SKM-1 treated with dmso at 0.1 percent for 144 hours (cell line): ENCODE results near the gene KCNH1.

Experiments
- DNase-seq: peaks from one replicate; lab custom pipeline; 2025; ENCODE audit not compliant: unreplicated experiment; lab: John Stamatoyannopoulos, UW

KCNH1 gene, protein sequence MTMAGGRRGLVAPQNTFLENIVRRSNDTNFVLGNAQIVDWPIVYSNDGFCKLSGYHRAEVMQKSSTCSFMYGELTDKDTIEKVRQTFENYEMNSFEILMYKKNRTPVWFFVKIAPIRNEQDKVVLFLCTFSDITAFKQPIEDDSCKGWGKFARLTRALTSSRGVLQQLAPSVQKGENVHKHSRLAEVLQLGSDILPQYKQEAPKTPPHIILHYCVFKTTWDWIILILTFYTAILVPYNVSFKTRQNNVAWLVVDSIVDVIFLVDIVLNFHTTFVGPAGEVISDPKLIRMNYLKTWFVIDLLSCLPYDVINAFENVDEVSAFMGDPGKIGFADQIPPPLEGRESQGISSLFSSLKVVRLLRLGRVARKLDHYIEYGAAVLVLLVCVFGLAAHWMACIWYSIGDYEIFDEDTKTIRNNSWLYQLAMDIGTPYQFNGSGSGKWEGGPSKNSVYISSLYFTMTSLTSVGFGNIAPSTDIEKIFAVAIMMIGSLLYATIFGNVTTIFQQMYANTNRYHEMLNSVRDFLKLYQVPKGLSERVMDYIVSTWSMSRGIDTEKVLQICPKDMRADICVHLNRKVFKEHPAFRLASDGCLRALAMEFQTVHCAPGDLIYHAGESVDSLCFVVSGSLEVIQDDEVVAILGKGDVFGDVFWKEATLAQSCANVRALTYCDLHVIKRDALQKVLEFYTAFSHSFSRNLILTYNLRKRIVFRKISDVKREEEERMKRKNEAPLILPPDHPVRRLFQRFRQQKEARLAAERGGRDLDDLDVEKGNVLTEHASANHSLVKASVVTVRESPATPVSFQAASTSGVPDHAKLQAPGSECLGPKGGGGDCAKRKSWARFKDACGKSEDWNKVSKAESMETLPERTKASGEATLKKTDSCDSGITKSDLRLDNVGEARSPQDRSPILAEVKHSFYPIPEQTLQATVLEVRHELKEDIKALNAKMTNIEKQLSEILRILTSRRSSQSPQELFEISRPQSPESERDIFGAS

DNA sequence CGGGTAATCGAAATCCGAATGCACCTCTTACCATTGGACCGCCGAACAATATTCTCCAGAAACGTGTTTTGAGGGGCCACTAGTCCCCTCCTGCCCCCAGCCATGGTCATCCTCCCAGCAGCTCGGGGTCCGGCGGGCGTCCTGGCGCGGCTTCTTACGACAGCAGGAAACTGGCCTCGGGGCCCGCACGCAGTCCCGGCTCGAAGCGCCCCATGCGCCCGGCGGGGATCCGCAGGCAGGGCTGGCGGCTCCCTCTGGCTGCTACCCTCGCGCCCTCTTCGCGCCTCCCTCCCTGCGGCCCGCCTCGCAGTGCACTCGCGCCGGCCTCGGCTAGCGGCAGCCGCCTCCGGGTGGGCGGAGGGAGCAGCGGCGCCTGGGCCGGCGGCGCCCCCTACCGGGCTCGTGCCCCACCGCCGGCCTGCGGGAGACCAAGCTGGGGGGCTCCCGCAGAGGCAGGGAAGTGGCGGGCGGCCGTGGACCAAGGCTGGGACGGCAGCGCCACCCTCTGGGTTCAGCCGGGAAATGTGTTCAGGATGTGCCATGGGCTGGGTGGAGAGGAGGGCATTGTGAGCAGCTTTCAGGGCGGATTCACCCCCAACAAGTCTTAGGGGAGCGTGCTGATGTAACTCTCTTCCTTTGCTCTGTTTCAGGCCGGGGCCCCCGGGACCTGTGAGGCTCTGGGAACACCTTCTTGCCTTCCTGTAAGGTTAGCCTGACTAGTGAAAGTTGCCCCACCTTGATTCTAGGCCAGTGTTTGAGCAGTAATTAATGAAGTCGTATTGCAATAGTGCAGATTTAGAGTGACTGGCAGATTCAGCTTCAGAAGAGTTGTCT, at the start of gene KCNH1:
Gene KCNH1, minus strand, starts transcription at position 313 of the 834 bp plus-strand sequence. Its CDS starts 203 bp downstream, at position 110.
- DNase-seq, result peak; percentile 91

DNA sequence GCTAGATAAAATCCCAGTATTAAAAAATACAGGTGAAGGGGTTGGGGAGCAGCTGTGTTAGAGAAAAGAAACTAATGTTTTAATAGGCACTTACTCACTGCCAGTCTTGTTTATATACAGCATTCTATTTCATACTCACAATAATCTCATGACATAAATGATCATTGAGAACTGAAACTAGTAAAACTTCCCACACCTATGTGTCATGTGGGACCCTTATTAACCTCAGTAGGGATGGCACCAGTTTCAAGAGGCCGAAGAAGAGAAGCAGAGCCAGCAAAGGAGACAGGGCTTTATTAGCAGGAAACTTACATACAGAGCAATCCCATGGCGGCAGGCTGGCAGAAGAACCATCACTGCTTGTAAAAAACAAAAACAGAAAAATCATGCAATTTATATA, 48.8 kb upstream of the KCNH1 start:
- no peak for DNase-seq

DNA sequence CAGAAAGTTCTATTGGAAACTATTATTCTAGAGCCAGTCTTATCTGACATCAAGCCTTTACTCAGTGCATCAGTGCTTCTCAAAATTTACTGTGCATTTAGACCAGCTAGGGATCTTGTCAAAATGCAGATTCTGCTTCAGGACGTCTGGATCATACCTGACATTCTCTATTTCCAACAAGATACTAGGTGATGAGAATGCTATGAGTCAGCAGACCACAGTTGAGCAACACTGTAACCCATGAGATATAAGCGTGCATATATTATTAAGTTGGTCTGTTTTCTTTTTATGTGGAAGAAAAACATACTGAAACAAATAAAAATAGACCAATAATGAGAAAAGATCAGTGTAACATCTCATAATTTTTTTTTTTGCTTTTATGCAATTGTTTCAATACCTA, 40.4 kb upstream of the KCNH1 start:
- DNase-seq, result no peak

DNA sequence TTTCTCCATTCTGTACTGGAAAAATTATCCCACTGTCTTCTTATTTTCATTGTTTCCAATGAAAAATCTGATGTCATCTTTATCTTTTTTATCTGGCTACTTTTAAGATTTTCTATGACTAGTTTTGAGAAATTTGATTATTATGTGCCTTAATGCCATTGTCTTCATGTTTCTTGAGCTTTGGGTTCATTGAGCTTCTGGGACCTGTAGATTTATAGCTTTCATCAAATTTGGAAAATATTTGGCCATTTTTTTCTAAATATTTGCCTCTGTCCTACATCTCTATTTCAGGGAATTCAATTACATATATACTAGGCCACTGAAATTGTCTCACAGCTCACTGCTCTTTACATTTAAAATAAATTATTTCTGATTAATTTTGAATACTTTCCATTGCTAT, 38.7 kb upstream of the KCNH1 start:
- no peak for DNase-seq

DNA sequence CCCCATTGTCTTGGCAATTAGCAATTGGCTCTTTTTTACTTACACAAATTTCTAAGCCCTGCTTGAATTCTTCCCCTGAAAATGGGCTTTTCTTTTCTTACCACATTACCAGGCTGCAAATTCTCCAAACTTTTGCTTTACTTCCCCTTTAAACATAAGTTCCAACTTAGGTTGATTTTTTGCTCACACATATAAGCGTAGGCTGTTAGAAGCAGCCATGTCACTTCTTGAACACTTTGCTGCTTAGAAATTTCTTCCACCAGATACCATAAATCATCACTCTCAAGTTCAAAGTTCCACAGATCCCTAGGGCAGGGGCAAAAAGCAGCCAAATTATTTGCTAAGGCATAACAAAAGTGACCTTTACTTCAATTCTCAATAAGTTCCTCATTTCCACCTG, 35.4 kb upstream of the KCNH1 start:
- no peak for DNase-seq

DNA sequence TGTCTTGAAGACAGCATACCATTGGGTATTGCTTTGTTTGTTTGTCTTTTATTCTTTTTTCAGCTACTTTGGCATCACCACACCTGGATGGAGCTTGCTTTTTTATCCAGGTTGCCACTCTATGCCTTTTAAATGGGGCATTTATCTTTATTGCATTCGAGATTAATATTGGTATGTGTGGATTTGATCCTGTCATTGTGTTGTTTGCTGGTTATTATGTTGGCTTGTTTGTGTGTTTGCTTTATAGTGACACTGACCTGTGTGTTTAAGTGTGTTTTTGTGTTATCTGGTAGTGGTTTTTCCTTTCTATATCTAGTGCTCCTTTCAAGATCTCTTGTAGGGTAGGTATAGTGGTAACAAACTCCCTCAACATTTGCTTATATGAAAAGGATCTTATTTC, 24.9 kb upstream of the KCNH1 start:
- DNase-seq, result no peak

DNA sequence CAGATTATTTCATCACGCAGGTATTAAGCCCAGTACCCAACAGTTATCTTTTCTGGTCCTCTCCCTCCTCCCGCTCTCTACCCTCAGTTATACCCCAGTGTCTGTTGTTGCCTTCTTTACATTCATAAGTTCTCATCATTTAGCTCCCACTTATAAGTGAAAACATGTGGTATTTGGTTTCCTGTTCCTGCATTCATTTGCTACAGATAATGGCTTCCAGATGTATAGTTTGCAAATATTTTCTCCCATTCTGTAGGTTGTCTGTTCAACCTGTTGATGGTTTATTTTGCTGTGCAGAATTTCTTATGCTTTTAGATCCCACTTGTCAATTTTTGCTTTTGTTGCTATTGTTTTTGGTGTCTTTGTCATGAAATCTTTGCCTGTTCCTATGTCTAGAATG, 21.1 kb upstream of the KCNH1 start:
- DNase-seq, result no peak

DNA sequence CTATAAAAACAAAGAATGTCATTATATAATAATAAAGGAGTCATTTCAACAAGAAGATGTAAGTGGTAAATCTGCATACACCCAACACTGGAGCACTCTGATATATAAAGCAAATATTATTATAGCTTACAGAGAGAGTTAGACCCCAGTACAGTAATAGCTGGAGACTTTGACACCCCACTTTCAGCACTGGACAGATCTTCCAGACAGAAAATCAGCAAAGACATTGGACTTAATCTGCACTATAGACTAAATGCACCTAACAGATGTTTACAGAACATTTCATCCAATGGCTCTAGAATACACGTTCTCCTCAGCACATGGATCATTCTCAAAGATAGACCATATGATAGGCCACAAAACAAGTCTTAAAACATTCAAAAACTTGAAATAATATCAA, 20.0 kb upstream of the KCNH1 start:
- no peak for DNase-seq

DNA sequence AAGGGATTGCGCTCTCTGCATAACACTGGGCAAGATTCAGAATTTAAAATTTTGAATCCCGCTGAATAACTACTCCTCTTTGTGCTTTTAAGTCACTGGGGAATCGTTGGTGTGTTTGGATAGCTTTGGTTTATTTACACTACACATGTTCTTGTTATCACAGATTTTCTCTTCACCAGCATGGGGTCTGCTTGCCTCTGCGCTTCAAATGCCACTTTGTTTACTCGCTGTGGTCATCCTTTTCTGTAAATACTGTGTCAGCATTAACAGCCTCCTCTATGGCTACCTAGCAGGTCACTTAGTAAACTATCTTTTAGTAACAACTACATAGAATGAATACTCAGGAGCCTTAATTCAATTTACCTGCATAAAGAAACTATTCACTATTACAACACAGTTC, 14.4 kb upstream of the KCNH1 start:
- no peak for DNase-seq

DNA sequence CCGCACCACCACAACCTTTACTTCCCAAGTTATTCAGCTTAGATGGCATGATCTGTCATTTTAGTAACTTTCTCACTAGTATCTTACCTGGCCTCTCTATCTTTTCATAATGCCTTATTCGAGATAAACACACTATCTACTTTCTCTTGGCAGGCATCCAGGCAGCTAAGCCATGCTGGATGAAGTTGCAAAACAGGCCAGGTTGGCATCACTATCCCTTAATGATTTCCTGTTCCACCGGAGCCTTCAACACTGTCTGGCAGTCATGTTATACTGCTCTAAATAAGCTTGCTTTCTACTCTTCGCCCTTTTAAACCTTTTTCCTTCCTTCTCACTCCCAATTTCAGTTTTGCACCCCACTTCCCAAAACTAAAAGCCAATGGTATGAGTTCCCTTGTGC, 12.0 kb upstream of the KCNH1 start:
- no peak for DNase-seq

DNA sequence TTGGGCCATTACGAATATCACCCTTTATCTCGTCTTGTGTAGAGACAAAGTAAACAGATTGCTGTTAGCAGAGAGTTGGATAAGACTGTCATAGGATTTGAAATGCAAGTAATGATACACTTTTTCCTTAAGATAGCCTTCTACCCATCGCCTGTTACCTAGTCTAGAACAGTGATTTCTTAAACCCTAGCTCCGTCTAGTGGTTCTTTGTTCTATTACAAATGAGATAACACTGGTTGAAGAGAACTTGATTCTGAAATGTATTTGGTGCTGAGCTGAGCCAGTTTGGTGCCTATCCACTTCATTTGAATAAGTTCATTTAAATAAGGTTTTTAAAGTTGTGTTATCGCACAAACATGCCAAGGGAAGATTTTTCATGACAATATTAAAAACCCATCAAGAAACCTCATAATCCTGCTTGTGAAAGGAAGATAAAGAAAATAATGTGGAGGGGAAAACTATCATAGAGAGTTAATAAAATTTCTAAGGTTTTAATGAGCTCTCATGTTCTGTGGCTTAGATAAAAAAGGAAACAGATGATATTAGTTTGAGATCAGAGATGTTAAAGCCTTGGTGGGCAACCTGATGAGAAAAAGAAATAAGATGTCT, 1.5 kb upstream of the KCNH1 start:
- peak; percentile 53 for DNase-seq

DNA sequence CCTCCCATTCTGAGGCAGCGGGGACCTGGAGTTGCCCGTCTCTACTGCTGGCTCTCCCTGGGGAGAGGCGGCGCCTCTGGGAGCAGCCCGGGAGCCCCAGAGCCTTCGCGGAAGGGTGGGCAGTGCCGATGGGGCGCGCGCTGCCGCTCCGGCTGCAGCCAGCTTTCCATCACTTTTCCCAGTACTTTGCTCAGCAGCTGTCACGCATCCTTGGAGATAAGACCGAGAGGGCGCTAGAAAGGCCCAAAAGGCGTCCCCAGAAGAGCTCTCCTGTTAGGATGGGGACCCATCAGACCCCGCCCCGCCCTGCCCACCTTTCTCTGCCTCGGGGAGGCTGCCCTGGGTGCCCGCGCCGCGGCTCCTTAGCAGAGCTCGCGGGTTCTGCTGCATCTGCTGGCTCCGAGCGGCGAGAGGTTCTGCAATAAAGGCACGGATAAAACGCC, 534 bp downstream of the KCNH1 start:
- no peak for DNase-seq

DNA sequence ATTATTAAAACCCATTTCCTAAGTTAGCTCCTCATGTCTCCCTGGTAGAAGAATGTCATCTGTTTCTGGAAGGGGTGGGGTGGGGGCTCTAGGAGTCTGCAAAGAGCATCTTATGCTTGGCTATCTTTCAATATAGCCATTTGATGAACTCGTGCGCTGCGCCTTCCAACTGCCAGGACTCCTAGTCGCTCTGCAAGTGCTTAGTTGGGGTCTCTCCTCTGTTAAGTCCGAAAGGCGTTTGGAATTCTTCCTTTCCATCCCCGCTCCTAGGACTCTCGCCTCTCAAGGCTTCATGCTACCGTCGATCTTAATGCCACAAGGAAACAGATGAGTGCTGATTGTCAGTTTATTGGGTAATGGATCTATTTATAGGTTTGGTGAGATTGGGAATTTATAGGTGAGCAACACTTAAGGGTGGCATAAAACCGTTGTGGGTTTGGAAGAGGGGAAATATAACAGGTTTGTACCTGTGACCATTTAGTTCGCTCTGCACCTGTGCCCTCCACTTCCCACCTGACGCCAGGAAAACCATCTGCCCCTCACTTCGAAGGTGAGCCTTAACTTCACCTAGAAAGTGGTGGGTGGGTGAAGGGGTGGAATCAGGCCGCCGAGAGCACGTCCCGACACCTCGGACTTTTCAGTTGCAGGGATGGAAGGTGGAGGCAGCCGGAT, 1.1 kb downstream of the KCNH1 start:
- no peak for DNase-seq

DNA sequence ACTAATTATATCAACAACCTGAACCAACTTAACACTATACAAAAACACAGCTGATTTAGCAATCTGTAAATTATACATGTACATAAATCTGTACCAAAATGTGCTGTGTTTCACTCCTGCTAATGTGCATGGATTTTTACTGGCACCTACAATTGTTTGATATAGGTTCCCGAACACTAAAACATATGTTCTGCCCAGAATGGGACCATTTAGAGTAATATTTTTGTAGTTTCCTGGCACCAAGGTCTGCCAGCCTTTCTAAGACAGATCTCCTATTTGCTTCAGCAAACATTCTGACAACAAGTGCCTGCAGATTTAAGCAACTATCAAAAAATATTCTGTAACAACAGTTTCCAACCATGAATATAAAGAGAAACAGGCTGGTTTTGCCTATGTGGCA, 4.2 kb downstream of the KCNH1 start:
- DNase-seq, result no peak

DNA sequence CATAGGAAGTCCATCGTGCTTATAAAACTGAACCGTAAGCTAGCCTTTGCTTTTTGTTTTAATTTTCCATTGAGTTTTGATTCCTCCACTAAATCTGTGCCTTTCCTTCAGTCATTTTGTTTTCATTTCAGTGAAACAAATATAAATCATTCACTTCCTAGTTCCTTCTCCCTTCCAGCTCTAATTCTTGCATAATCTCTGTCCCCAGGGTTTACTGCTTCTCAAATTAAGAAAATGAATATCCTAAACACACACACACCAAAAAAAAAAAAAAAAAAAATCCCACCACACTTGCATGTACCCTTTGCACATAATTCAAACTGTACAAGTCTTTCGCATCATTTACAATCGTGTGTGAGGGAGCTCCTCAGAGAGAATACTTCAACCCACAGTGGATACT, 6.8 kb downstream of the KCNH1 start:
- DNase-seq, result no peak

DNA sequence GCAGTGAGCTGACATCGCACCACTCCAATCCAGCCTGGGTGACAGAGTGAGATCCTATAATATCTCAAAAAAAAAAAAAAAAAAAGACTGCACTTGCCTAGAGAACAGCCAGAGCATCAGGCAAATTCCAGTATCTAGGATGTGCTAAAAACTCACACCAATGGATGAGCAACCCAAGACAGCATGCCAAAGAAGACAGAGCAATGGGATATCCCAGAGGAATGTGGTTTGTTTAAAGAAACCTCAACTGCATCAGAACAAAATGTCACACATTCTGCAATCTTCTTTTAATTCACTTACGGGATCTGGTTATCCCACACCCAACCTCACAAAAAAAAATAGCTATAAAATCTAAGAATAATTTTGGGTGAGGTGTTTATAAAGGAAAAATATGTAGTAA, 7.3 kb downstream of the KCNH1 start:
- DNase-seq, result no peak

DNA sequence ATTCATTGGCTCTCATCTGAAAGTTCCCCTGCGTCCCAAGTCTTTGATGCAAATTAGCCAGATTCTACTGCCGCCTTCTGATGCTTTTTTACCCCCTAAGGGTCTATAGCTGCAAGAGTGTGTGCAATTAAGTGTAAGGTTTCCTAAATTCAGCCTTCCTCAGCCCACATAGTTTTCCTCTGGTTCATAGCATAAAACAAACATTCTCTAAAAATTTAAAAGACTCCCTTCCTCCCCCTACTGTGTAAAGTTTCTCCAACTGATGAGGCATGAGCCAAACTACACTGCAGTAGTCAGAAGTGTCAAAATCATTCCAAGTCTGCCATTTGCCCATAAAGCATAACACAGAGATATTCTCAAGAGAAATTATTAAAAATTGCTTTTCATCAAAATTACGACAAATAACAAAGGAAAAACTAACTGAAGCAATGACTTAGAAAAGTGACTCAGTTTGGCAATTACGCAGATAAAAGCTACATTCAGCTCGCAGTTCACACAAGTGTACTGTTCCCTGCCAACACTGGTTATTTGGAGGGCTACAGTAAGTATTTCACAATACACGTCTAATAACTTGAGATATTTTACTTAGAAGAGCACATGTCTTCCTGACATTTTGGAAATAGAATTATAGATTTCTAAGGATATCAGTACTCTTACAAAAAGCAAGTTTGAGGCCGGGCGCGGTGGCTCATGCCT, 15.4 kb downstream of the KCNH1 start:
- no peak for DNase-seq

DNA sequence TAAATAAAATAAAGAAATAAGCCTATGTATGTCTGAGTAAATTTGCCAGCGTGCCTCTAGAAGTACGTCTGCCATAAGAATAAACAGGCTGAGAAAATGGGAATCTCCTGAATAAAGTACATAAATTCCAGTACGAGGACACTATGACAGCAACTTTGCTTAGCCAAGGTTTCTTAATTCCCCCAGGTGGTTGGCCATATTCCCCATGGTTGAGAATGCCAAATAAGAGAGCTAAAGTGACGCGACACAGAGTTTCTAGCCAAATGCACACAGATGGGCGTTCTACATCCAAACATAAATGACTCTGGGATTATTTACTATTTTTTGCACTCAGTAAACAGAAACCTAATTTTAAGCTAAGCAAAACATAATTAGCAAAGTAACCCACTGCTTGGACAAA, 19.5 kb downstream of the KCNH1 start:
- DNase-seq, result no peak

DNA sequence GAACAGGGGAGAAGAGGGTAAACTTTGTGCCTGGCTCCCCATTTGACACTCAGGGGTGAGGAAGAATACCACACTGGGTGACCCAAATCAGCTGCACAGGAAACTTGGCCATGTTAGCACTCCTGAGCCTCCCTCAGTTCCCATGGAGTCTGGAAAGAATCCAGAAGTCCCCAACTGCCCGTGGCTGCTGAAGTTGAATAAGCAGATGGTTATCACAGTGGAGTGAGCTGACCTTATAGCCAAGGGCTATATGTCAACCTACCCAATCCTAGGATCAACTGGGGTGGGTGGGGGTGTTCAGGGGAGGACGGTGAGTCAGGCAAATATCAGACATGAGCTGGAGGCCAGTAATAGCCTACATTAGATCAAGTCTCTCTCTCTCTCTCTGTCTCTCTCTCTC, 20.4 kb downstream of the KCNH1 start:
- no peak for DNase-seq

DNA sequence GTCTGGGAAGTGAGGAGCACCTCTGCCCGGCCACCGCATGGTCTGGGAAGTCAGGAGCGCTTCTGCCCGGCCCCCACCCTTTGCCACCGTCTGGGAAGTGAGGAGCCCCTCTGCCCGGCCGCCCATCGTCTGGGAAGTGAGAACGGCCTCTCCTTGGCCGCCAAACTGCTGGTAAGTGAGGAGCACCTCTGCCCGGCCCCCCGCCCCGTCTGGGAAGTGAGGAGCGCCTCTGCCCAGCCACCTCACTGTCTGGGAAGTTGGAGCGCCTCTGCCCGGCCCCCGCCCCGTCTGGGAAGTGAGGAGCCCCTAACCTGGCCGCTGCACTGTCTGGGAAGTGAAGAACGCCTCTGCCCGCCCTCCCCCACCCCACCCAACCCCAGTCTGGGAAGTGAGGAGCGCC, 22.6 kb downstream of the KCNH1 start:
- DNase-seq, result no peak
